Activated naive CD8-positive, alpha-beta T cell treated with anti-CD3 and anti-CD28 coated beads, Interleukin-2, amount 50 U/mL, for 24 hours (primary cell): ENCODE measurements around the gene PINLYP.

Experiments
- ATAC-seq: fragments of 150-1000 bp; cut with Tn5 transposase; one replicate; pipeline ENCODE4 v1.10.0; 2021
- DNase-seq: peaks from one replicate; pipeline ENCODE4 v3.0.0; 2021
- H3K27ac Mint-ChIP-seq: one replicate; pipeline ENCODE4 v1.8.0; 2021; ENCODE audit warnings: mild to moderate bottlenecking, mixed read lengths
- H3K27me3 Mint-ChIP-seq: one replicate; pipeline ENCODE4 v1.8.0; 2021; ENCODE audit warnings: mixed read lengths
- H3K36me3 Mint-ChIP-seq: one replicate; pipeline ENCODE4 v1.8.0; 2021; ENCODE audit warnings: low read depth, mixed read lengths
- H3K4me1 Mint-ChIP-seq: one replicate; pipeline ENCODE4 v1.8.0; 2021; ENCODE audit warnings: mixed read lengths
- H3K4me3 Mint-ChIP-seq: one replicate; pipeline ENCODE4 v1.8.0; 2021; ENCODE audit warnings: mild to moderate bottlenecking, moderate library complexity, mixed read lengths
- H3K9me3 Mint-ChIP-seq: one replicate; pipeline ENCODE4 v1.8.0; 2021; ENCODE audit warnings: mixed read lengths

Gene PINLYP

GRCh38 chr19:43619262-43620060 is 43.9 kb downstream of the PINLYP start, which contains the start of gene ZNF428:
TSS of gene ZNF428 (minus strand) at chr19:43619629. CDS start at chr19:43614304, 5,325 bp downstream.
- ATAC-seq (peak; percentile 88), DNase-seq (peak; percentile 87)
- Mint-ChIP-seq H3K4me3 (peak within 1 kb of the TSS; percentile 93), H3K27ac (peak within 1 kb of the TSS; percentile 98), H3K9me3 (no peaks in the 10 kb centered on the region), H3K27me3 (no peaks in the 10 kb centered on the region), H3K36me3 (no peaks in the 10 kb centered on the region), H3K4me1 (peaks cover 20% of the 10 kb centered on the region)

- Mint-ChIP-seq H3K4me1 (peaks cover 27% of the 10 kb centered on the region), H3K36me3 (no peaks in the 10 kb centered on the region), H3K4me3 (peak overlapping the region; percentile 93), H3K27me3 (no peaks in the 10 kb centered on the region), H3K27ac (peak overlapping the region; percentile 98), H3K9me3 (no peaks in the 10 kb centered on the region)
- DNase-seq: peak; percentile 91
- peak; percentile 1 for ATAC-seq
Measured at GRCh38 chr19:43620061-43621001, 44.7 kb downstream of the PINLYP start.

GRCh38 chr19:43622070-43622469 is 46.5 kb downstream of the PINLYP start:
- Mint-ChIP-seq H3K27ac (no peak overlapping the region), H3K9me3 (no peaks in the 10 kb centered on the region), H3K4me1 (peaks cover 31% of the 10 kb centered on the region), H3K27me3 (no peaks in the 10 kb centered on the region), H3K4me3 (no peak overlapping the region), H3K36me3 (no peaks in the 10 kb centered on the region)
- no peak for ATAC-seq
- DNase-seq: no peak

GRCh38 chr19:43622956-43623355 is 47.4 kb downstream of the PINLYP start:
- Mint-ChIP-seq H3K27ac (no peak overlapping the region), H3K36me3 (no peaks in the 10 kb centered on the region), H3K9me3 (no peaks in the 10 kb centered on the region), H3K4me3 (no peak overlapping the region), H3K27me3 (peaks cover 2% of the 10 kb centered on the region), H3K4me1 (peaks cover 31% of the 10 kb centered on the region)
- ATAC-seq (no peak), DNase-seq (no peak)

- Mint-ChIP-seq H3K9me3 (no peaks in the 10 kb centered on the region), H3K27ac (no peak overlapping the region), H3K36me3 (no peaks in the 10 kb centered on the region), H3K4me3 (no peak overlapping the region), H3K27me3 (peaks cover 2% of the 10 kb centered on the region), H3K4me1 (peaks cover 27% of the 10 kb centered on the region)
- DNase-seq: no peak
- ATAC-seq: no peak
Measured at GRCh38 chr19:43623889-43624670, 48.5 kb downstream of the PINLYP start.

GRCh38 chr19:43624933-43625332 is 49.3 kb downstream of the PINLYP start:
- DNase-seq (peak; percentile 88), ATAC-seq (peak; percentile 78)
- Mint-ChIP-seq H3K4me1 (peaks cover 21% of the 10 kb centered on the region), H3K9me3 (no peaks in the 10 kb centered on the region), H3K27me3 (peaks cover 2% of the 10 kb centered on the region), H3K27ac (no peak overlapping the region), H3K4me3 (no peak overlapping the region), H3K36me3 (no peaks in the 10 kb centered on the region)

DNA sequence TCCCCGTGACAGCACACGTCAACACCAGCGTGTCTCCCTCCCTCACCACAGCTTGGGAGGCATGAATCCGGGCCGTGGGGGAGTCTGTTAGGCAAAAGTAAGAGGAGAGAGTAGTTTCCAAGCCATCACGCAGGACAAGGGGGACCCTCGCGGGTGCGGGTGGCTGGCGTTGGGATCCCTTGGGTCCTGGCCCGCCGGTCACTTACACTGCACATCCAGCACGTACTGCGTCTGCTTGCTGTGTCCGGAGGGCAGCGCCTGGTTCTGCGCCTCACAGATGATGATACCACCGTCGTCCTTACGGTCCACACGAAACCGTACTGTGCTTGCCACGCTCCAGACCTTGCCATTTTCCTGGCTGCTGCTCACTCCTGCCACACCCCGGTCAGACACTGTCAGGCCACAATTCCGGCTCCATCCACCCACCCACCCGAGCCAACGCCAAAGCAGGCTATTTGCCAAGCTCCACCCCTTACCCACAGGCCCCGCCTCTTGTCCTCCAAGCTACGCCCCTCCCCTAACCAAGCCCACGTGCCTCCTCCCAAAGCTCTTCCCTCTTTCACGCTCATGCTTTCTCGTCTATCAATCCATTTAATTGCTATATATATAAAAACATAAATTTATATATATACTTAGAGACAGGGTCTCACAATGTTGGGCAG is 50.4 kb downstream of the PINLYP start:
- Mint-ChIP-seq H3K4me3 (no peak overlapping the region), H3K27ac (no peak overlapping the region), H3K36me3 (no peaks in the 10 kb centered on the region), H3K27me3 (peaks cover 2% of the 10 kb centered on the region), H3K9me3 (no peaks in the 10 kb centered on the region), H3K4me1 (peaks cover 13% of the 10 kb centered on the region)
- ATAC-seq (no peak), DNase-seq (peak; percentile 37)

GRCh38 chr19:43626838-43627237 is 51.2 kb downstream of the PINLYP start:
- Mint-ChIP-seq H3K36me3 (no peaks in the 10 kb centered on the region), H3K4me1 (peaks cover 13% of the 10 kb centered on the region), H3K9me3 (no peaks in the 10 kb centered on the region), H3K27me3 (peaks cover 2% of the 10 kb centered on the region), H3K4me3 (no peak overlapping the region), H3K27ac (no peak overlapping the region)
- DNase-seq: no peak
- ATAC-seq: no peak

GRCh38 chr19:43628646-43629326 is 53.2 kb downstream of the PINLYP start:
- Mint-ChIP-seq H3K27me3 (peaks cover 4% of the 10 kb centered on the region), H3K27ac (no peak overlapping the region), H3K36me3 (no peaks in the 10 kb centered on the region), H3K4me1 (peaks cover 13% of the 10 kb centered on the region), H3K4me3 (no peak overlapping the region), H3K9me3 (no peaks in the 10 kb centered on the region)
- ATAC-seq: no peak
- DNase-seq: no peak

DNA sequence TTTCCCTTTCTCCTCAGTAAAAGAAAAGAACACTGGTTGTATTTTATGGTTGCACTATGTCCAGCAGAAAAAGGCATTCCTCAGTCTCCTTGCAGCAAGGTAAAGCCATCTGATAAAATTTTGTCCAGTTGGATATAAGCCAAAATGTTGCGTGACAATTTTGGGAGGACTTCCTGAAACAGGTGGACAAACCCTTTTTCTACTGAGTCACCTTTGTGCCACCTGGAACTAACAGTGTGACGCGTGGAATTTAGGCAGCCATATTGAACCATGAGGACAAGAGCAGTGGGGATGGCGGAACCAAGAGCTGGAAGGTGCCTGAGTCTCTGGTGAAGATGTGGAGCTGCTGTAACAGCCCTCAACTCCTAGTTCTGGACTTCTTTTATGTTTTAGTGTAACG is 55.9 kb downstream of the PINLYP start:
- H3K9me3 Mint-ChIP-seq: no peaks in the 10 kb centered on the region
- no peak overlapping the region for H3K27ac Mint-ChIP-seq
- ATAC-seq: no peak
- no peaks in the 10 kb centered on the region for H3K4me1 Mint-ChIP-seq
- DNase-seq: no peak
- no peaks in the 10 kb centered on the region for H3K36me3 Mint-ChIP-seq
- H3K4me3 Mint-ChIP-seq: no peak overlapping the region
- H3K27me3 Mint-ChIP-seq: peaks cover 11% of the 10 kb centered on the region
